Cardiac septum (tissue), 1 donor: Measurements from ENCODE around the gene NEUROD2. TPM values are rescaled to one million over a fixed set of nuclear protein-coding genes. Genes with fewer than 3 reads are reported as not detected.
"Not testable (repeated sequence)": the region's sequence is repeated elsewhere in the genome, so short reads cannot be mapped to it uniquely, and the experiment has no call there.

ENCODE experiments used
- DNase-seq: peaks from one replicate; pipeline ENCODE4 v3.0.0-alpha.2; 2020; ENCODE audit warnings: low spot score
- intact Hi-C: fragments of 100-400 bp; cut with DNase I; formaldehyde crosslinking; loops from one replicate; pipeline ENCODE4 v1.14.0; 2022
- total RNA-seq: library from RNA; stranded (reverse); fragmentation: NEBNext Ultra II Directional; extraction: Animal tissue kit (Norgen Biotek cat#: 25700); gene quantifications from one replicate; pipeline ENCODE4 v1.2.1, GENCODE V29; 2021
- donor health status: DM: no; HTN: no; CAD: no.

The NEUROD2 gene
- total RNA-seq, 1 donor from 2014 or later = 0.08 TPM

DNA sequence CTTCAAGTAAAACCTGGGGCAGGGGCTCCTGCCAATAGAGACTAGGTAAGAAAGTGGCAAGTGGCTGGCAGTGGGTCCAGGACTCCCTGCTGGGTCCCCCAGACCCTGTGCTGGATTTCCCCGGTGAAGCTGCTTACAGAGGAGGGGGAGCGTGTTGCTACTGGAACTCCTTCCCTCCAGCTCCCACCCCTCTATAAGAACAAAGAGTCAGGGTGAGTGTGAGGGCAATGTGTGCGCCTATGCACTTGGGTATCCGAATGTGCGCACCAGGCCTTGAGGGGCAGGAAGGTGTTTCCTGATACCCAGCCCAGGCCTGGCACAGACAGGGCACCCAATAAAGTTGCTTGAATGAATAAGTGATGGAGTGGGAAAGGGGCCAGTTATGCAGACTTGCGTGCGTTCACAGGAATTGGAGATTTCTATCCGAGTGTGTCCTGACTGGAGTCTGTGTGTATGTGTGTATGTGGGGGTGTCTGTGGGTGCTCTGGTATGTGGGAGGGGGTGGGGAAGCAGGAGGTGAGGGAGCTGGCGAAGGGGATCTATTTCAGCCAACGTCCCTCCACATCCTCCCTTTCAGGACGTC lies 11.7 kb downstream of the NEUROD2 start:
- intact Hi-C loops = no loop called here
- DNase-seq = no peak

DNA sequence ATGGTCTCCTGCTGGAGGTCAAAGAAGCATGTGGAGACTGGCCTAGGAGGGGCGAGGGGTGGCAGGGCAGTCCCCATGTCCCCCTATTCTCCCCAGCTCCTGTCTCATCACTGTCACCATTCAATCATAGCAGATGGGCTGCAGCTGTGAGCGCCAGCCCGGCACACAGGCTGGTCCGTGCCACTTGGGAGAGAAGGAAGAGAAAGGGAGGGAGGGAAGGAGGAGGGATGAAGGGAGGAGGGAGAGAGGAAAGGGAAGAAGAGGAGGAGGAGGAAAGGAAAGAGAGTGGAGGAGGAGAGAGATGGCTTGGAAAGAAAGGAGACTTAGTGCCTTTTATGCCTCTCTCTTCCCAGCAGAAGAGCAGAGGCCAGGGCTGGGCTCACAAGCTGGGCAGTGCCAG lies 12.4 kb downstream of the NEUROD2 start:
- intact Hi-C loops = no loop called here

DNA sequence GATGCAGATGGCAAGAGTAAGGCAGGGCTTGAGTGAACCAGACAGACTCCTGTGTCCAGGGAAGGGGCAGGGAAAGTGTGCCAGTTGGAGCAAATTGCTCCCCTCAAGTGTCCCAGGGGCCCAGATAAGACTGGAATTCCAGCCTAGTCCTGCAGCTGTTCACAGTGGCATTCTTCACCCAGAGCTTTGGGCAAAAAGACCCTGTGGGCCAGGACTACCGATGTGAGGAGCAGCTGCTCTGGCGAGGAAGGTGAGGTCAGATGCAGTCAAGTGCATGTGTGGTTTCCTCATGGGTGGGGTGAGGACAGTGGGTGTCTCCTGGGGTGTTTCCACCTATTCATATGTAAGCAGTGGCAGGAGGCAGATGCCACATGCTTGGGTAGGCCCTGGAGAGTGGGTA lies 14.3 kb downstream of the NEUROD2 start:
- intact Hi-C loops = no loop called here

More for the DNA sequence above, 12.4 kb downstream of the NEUROD2 start:
- no peak for DNase-seq

DNA sequence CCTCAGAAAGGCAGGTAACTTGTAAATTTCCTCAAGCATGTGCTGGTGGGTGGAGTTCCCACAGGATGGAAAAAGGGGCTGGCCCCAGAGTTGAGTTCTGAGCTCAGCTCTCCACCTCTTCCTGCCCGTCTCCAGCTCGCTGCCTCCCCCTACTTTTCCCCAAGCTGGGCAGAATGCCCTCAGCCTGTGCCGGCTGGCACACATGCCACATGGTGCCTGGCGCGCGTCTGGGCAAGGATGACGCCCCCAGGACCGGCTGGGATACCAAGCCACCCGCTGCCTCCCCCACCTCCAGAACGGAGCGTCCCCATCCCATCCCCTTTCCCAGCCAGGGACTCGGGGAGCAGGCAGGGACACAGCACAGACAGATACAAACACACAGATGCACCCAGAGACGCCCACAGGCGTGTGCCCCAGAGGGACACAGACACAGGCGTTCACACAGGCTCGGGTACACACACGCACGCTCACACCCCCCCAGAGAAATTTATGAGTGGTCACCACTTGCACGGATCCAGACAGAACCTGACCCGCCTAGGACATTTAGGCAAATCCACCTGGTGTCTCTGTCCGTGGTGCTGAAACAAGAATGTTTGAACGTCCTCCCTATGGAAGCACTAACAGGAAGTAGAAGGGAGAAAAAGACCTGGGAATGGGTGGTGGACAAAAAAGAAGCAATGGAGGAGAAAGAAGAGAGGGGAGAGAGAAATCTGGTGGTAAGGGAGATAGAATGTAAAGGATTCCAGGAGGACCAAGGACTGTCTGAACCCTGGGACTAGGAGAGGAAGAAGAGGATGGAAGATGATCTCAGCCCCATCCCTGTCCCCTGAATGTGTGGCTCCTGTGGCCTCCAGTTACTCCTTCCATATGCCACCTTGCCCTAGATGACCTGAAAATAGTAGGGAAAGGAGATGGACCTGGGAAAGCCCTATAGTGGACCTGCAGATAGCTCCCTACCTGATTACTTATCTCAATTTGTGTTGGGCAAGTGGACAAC lies 15.5 kb downstream of the NEUROD2 start:
- intact Hi-C loops = no loop called here
- DNase-seq = no peak

More for the DNA sequence above, 14.3 kb downstream of the NEUROD2 start:
- DNase-seq = no peak

DNA sequence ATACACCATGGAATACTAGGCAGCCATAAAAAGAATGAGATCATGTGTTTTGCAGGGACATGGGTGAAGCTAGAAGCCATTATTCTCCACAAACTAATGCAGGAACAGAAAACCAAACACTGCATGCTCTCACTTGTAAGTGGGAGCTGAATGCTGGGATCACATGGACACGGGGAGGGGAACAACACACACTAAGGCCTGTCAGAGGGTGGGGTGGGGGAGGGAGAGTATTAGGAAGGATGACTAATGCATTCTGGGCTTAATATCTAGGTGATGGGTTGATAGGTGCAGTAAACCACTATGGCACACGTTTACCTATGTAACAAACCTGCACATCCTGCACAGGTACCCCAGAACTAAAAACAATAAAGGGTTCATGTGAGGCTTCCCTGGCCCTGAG lies 17.5 kb downstream of the NEUROD2 start:
- intact Hi-C loops, DNase-seq: not testable (repeated sequence)

DNA sequence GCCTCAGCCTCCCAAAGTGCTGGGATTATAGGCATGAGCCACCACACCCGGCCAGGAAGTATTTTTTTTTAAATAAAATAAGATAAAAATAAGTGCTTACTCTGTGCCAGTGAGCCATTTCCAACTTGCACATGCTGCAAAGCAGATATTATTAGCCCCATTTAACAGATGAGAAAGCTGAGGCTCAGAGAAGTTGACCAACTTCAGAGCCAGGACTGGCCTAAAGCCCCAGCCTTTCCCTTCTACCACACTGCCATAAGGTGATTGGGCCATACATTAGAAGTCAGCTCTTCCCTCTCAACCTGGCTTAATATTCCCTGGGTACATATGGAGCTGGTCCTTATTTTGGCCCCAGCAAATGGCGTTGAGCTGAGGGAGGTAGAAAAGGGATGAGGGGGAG lies 25.1 kb downstream of the NEUROD2 start:
- no peak for DNase-seq
- intact Hi-C loops = no loop called here

DNA sequence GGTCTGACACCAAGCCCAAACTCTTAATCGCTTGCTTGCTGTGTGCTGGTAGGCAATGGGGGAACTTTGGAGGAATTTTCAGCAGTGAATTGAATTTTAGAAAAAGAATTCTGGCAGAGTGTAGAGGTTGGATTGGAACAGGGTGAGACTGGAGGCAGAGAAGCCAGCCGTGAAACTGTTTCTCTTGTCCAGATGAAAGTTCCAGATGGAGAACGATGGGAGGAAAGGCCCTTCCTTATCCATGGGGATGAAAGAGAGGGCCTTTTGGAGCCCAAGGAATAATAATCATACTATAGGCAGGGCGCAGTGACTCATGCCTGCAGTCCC lies 26.0 kb downstream of the NEUROD2 start:
- no peak for DNase-seq
- intact Hi-C loops = no loop called here

DNA sequence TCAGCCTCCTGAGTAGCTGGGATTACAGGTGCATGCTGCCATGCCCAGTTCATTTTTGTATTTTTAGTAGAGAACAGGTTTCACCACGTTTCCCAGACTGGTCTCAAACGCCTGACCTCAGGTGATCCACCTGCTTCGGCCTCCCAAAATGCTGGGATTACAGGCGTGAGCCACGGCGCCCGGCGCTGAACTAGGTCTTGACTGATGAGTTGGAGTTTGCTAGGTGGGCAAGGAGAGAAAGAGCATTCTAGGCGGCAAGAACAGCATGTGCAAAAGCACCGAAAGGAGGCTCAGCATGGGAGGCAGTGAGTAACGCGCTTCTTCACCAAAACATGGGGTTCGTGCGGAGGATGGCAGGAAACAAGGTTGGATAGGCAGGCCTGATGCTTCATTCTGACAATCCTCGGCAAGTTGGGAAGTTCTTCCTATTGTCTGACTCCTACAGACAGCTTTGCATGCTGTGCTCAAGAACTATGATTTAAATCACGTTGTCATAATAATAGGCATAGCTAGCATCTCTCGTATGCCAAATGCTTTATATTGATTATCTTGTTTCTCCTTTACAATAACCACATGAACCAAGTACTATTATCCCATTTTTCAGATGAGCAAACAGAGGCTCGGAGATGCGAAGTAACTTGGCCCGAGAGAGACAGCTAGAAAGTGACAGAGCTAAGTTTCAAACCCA lies 26.5 kb downstream of the NEUROD2 start:
- no peak for DNase-seq
- intact Hi-C loops = no loop called here

DNA sequence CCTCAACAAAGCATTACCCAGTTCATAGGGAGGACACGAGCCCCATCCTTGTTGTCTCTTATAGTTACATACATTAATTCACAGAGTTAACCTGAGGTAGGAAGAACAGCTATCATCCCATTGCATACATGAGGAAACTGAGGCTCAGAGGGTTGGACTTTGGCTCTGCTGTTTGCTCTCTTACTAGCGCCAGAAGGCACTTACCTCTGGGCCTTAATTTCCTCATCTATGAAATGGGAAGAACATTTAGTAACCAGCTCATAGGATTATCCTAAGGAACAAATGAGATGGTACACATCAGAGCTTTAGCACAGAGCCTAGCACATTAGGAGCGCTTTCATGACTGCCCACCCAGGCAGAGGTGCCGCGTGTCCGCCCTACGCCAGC lies 27.6 kb downstream of the NEUROD2 start:
- intact Hi-C loops = no loop called here
- DNase-seq = no peak

DNA sequence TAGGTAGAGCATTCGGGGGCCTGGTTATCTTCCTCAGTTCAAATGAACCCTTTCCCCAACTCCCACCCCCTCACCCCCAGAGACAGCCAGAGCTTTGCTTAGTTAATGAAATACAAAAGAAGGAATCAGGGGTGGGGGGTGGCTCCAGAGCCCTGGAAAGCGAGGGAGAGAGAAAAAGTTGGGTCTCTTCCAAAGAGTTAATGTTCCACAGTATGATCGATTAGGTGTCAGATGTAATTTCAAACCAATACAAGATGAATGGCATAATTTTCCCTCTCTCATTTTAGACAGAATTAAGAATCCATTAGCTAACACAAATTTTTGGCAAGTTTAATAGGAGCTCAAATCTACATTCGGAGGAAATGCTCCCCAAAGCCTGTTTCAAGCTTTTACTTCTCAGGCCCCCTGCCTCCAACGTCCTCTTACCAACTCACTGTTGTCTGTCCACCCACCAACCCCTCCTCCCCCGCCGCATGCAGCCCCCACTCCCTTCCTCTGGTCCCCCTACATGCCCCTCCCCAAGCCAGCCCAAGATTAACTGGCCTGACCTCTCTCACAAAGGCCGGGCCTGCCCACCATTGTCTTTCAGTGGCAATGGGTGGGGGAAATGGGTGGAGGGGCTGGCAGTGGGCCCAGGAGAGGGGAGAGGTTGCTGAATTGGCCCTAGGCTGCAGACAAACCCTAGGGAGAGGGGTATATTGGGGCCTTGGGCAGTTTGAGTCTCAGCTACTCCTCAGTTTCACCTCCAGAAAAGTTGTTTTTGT lies 28.2 kb downstream of the NEUROD2 start:
- peak; percentile 87 for DNase-seq

DNA sequence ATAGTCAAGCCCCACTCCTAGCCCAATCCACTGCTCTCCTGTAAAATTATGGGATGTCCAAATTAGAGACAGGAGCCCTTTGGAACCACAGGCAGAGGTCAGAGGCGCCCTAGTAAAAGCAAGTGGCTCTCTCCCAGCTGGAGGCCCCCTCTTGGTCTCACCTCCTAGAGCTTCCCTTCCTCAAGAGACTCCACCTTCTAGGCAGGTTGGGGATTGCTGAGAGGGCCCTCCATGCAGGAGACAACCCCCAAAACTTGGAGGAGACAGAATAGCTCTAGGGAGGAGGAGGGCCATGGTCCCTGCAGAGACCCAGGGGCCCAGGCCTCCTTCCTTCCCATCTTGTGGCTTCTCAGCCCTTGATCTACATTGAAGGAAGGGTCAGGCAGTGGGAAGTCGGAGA lies 29.4 kb downstream of the NEUROD2 start:
- intact Hi-C loops = no loop called here
- no peak for DNase-seq

More for the DNA sequence above, 28.2 kb downstream of the NEUROD2 start:
- intact Hi-C loops = no loop called here

DNA sequence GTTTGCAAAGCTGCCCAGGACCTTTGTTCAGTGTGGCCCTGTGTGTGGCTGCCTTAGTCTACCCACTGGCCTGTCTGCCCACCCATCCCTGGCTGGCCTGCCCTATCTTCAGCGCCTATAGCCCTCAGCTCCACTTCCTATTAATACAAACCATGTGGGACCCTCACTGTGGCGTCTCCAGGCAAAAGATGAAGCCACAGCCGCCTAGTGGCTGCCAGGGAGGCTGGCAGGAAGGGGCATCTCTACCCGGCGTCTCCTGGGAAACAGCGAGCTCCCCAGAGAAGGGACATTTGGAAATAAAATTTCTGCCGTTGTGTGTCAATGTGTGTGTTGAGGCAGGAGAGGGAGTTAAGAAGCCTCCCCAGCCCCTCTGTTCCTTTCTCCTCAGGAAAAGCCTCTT lies 31.5 kb downstream of the NEUROD2 start:
- DNase-seq = no peak
- intact Hi-C loops = no loop called here

DNA sequence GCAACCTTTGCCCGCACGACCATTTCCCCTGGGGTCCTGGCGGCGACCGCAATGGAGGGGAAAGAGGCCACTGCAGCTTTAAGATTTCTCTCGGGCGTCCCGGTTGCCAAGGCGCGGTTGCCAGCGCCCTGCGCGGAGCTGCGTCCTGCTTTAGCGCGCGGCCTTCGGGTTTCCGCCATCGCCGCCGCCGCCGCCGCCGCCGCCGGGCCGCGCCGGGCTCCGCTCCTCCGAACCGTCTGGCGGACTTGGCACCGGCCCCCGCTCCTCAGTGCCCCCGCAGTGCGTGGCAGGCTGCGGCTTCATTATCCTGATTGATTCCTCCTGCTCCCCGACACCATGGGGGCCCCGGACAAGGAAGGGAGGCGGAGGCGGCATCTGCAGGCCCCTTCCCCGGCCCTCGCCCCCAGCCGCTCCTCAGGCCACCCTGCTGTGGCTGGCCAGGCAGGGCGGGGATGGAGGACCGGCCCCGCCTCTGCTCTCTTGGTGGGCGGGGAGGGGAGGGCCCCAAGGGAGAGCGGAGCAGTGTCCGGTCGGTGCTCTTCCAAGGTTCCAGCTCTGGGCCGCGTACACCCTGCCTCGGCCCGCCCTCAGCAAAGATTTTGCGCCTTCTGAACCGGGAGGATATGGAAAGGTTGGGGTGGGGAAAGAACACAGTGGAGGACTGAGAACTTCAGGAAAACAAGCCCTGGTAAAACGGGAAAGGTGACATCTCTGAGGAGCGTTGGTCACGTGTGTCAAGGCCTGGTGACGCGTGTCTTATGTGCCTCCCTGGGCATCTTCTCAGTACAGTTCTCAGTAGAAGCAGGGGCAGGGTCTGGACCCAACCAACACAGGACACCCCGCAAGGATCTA lies 34.0 kb downstream of the NEUROD2 start:
- intact Hi-C loops = loop anchor here (5.0 kb wide), 1 partner anchor 44 kb away; no protein-coding TSS in a partner anchor
- DNase-seq = peak; percentile 80

DNA sequence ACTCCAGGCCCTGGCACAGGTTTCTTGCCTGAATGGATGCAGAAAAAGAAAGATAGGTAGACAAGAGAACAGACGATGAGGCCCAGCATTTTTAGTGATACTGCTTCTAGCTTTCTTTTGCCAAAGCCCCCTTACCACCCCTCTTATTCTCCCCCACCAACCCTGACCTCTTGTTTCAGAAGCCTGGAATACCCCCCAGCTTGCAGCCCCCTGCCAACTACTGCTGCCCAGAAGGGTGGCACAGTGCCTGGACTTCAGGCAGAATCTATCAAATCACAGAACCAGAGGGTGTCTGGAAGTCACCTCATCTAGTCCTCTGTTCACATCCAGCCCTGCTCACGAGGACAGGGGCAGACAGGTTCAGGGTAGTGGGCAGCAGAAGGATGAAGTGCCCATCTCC lies 35.6 kb downstream of the NEUROD2 start:
- no peak for DNase-seq
- intact Hi-C loops = loop anchor here (5.0 kb wide), 1 partner anchor 45 kb away; no protein-coding TSS in a partner anchor

DNA sequence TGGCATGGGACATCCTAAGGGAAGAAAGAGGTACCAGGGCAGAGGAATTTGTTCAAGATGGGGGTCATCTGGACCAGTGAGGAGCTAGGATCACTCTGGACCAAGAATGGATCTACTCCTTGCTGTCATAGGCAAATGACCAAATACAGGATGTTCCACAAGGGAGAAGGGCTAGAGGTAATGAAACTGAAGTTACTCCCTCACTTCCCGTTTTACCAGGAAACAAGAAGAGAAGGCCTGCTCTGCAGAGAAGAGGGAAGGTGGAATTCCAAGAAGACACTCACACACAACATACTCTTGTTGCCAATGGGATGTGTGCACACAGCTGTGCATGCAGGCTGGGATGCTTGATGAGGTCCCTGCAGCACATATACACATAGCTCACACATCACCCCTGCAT lies 38.6 kb downstream of the NEUROD2 start:
- intact Hi-C loops = no loop called here
- no peak for DNase-seq

DNA sequence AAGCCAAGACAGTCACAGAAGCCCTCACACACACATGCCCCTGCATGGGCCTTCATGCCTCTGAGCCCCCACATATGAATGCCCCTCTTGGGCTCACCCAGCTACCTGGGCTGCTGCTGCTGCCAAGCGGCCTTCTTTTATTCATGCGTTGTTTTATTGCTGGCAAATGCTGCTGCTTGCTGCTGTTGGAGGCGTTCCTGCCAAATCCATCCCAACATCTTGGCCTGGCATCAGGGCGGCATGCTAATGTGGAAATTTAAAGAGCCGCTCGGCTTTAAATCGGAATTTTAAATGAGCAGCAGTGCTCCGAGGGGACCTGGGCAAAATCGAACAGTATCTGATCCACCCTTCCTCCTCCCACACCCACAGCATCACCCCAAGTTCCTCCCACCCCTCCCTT lies 39.0 kb downstream of the NEUROD2 start:
- no peak for DNase-seq
- intact Hi-C loops = no loop called here

DNA sequence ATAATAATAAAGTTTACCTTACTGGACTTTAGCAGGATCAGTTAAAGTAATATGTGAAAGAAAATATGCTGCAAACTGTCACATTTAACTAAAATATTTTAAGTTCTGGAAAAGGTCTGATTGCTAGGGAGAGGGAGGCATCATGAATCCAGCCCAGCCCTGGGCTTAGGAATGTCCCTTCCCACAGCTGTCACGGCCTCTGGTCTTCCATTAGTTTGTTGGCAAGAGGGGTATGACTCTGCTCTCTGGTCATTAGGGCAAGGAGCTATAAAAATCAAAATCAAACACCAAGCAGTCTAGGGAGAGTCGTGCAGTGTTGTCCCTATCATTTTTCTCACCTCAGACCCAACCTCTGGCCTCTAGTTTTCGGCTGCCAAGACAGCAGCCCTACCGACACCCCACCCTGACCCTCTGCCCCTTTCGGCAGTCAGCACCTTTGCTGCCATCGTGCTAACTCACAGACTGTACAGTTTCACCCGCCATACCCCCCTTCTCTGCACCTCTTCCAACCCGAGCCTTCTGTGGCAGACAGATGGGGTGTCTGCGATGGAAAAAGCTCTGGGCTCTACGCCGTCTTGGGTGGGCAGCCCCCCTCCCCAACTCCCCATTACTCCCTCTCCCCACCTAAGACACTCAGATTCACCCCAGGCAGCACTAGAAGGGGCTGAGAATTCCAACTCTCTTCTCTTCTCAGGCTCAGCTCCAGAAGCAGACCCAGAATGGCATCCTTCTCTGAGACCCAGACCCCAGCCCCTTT lies 41.4 kb downstream of the NEUROD2 start:
- DNase-seq = no peak
- intact Hi-C loops = no loop called here

DNA sequence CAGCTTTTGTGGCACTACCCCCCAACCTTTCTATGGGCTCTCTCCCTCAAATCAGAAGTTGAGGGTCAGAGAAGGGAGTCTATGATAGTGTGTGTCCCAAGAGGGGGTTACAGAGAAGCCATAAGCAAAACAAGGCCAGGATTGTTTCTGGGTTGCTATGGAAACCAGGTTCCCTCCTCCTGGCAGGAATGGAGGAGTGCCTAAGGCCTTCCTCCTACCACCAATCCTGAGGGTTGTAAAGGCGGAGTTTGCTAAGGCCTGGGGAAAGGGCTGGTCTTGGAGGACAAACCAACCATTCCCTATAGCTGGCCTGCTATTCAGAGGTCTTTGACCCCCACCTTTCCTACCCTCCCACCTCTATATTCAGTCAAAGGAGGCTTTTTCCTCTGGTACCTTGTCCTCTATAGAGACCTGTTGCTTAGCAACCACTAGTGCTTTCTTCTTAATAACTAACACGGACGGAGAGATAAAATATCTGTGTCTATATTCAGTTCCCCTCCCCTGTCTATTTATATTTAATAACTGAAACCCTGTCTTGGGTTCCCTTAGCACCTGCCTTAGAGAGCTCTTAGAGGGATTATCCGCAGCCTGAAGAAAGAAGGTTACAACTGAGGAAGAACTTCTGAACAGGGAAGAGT lies 43.4 kb downstream of the NEUROD2 start:
- intact Hi-C loops = no loop called here
- DNase-seq = no peak
